GM23338 (cell line): ENCODE data around the gene SORCS2.

ENCODE experiments used
- CREB1 ChIP-seq: fragments of 250-450 bp; sonication (Bioruptor Pico); IDR thresholded peaks from 2 replicates; pipeline ENCODE4 v1.5.0; 2020; ENCODE audit warnings: low read depth, mild to moderate bottlenecking, moderate library complexity
- EZH2 ChIP-seq: fragments of 200-600 bp; sonication (generic); IDR thresholded peaks from one replicate; pipeline ENCODE4 v1.8.0; 2017; ENCODE audit warnings: antibody characterized with exemption, mild to moderate bottlenecking, low read depth; ENCODE audit not compliant: unreplicated experiment
- EZH2phosphoT487 ChIP-seq: fragments of 200-600 bp; sonication (generic); IDR thresholded peaks from one replicate; pipeline ENCODE4 v1.8.1; 2018; ENCODE audit warnings: antibody characterized with exemption; ENCODE audit not compliant: unreplicated experiment
- JUNB ChIP-seq: IDR thresholded peaks from one replicate; pipeline ENCODE4 v1.6.1; 2016; ENCODE audit warnings: antibody characterized with exemption; ENCODE audit not compliant: unreplicated experiment
- POLR2AphosphoS5 ChIP-seq: IDR thresholded peaks from 2 replicates; pipeline ENCODE4 v1.6.1; 2016; ENCODE audit warnings: antibody characterized with exemption, low read depth
- STAT1 ChIP-seq: IDR thresholded peaks from one replicate; pipeline ENCODE4 v1.6.1; 2016; ENCODE audit warnings: antibody characterized with exemption; ENCODE audit not compliant: unreplicated experiment
- ZNF331 ChIP-seq: fragments of 250-450 bp; sonication (Bioruptor Pico); IDR thresholded peaks from 2 replicates; pipeline ENCODE4 v1.5.0; 2020; ENCODE audit warnings: low read depth, mild to moderate bottlenecking, moderate library complexity
- TF ChIP-seq, protein P1 (sequence below), 2 experiments: fragments of 200-600 bp in 1 of 2; sonication (generic) in 1 of 2; conservative IDR thresholded peaks; 2 replicates each; pipeline versions ENCODE4 v1.5.1 to v1.6.1; 2016 to 2017; ENCODE audit warnings: antibody characterized with exemption in 2 of 2, low read depth in 2 of 2, mild to moderate bottlenecking in 2 of 2, moderate library complexity in 1 of 2
- TF ChIP-seq, protein P2 (sequence below): IDR thresholded peaks from one replicate; pipeline ENCODE4 v1.6.1; 2018; ENCODE audit warnings: antibody characterized with exemption; ENCODE audit not compliant: unreplicated experiment
- TF ChIP-seq, protein P3 (sequence below): IDR thresholded peaks from 2 replicates; pipeline ENCODE4 v1.6.1; 2016; ENCODE audit warnings: antibody characterized with exemption

DNA sequence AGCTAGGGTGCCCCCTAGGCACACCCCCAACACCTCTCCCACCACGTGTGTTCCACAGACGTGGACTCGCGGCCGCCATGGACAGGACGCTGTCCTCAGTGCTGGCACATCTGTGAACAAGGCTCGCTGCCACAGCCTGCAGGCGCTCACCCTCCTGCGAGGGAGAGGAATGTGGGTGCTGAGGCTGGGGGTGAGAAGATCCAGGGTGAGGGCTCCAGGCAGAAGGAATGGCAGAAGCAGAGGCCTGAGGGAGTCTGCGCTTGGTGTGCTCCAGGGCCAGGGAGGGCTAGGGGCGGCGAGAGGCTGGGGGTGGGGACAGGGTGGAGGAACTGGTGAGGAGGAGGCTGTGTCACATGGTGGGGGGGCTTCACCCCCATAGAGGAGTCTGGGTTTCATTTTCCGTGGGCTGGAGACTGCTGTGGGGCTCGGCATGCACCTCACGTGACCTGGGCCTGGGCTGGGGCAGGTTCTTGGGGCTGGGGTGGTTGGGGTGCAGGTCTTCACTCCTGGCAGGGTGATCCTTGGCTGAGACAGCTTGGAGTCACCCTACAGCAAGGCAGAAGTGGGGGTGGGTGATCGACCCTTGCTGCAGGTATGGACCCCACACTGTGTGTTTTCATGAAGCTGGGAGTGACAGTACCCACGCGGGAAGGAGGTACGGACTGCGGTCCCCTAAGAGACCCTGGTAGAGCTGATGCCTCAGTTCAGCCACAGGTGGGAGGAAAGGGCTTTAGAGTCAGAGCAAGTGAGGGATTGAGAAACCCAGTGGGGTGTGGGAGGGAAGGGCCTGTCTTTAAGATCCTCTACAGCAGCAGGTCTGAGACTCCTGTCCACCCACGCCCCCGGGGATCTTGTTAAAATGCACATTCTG, 138.7 kb downstream of the SORCS2 start:
- TF ChIP-seq, protein P1, sequence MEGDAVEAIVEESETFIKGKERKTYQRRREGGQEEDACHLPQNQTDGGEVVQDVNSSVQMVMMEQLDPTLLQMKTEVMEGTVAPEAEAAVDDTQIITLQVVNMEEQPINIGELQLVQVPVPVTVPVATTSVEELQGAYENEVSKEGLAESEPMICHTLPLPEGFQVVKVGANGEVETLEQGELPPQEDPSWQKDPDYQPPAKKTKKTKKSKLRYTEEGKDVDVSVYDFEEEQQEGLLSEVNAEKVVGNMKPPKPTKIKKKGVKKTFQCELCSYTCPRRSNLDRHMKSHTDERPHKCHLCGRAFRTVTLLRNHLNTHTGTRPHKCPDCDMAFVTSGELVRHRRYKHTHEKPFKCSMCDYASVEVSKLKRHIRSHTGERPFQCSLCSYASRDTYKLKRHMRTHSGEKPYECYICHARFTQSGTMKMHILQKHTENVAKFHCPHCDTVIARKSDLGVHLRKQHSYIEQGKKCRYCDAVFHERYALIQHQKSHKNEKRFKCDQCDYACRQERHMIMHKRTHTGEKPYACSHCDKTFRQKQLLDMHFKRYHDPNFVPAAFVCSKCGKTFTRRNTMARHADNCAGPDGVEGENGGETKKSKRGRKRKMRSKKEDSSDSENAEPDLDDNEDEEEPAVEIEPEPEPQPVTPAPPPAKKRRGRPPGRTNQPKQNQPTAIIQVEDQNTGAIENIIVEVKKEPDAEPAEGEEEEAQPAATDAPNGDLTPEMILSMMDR (conservative IDR thresholded peaks at IDR 0.05; ENCODE audit: low read depth in 2 of 2), result no peak
- no peak for TF ChIP-seq POLR2AphosphoS5
- TF ChIP-seq EZH2, result no peak
- no peak for TF ChIP-seq STAT1
- TF ChIP-seq, protein P2, sequence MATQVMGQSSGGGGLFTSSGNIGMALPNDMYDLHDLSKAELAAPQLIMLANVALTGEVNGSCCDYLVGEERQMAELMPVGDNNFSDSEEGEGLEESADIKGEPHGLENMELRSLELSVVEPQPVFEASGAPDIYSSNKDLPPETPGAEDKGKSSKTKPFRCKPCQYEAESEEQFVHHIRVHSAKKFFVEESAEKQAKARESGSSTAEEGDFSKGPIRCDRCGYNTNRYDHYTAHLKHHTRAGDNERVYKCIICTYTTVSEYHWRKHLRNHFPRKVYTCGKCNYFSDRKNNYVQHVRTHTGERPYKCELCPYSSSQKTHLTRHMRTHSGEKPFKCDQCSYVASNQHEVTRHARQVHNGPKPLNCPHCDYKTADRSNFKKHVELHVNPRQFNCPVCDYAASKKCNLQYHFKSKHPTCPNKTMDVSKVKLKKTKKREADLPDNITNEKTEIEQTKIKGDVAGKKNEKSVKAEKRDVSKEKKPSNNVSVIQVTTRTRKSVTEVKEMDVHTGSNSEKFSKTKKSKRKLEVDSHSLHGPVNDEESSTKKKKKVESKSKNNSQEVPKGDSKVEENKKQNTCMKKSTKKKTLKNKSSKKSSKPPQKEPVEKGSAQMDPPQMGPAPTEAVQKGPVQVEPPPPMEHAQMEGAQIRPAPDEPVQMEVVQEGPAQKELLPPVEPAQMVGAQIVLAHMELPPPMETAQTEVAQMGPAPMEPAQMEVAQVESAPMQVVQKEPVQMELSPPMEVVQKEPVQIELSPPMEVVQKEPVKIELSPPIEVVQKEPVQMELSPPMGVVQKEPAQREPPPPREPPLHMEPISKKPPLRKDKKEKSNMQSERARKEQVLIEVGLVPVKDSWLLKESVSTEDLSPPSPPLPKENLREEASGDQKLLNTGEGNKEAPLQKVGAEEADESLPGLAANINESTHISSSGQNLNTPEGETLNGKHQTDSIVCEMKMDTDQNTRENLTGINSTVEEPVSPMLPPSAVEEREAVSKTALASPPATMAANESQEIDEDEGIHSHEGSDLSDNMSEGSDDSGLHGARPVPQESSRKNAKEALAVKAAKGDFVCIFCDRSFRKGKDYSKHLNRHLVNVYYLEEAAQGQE, result no peak
- no peak for TF ChIP-seq JUNB
- TF ChIP-seq ZNF331, result no peak
- TF ChIP-seq, protein P3, sequence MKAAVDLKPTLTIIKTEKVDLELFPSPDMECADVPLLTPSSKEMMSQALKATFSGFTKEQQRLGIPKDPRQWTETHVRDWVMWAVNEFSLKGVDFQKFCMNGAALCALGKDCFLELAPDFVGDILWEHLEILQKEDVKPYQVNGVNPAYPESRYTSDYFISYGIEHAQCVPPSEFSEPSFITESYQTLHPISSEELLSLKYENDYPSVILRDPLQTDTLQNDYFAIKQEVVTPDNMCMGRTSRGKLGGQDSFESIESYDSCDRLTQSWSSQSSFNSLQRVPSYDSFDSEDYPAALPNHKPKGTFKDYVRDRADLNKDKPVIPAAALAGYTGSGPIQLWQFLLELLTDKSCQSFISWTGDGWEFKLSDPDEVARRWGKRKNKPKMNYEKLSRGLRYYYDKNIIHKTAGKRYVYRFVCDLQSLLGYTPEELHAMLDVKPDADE, result no peak
- TF ChIP-seq CREB1 (CRISPR knock-in tag), result no peak
- TF ChIP-seq EZH2phosphoT487, result no peak
